MM.1S (cell line): ENCODE data around the gene UCP3.
"Not testable (repeated sequence)": the region's sequence is repeated elsewhere in the genome, so short reads cannot be mapped to it uniquely, and the experiment has no call there.

ENCODE experiments used
- CTCF ChIP-seq: fragments of 300-600 bp; sonication (generic); IDR thresholded peaks from 2 replicates; pipeline ENCODE4 v1.5.1; 2016; ENCODE audit warnings: antibody characterized with exemption, low read length, mixed read lengths
- EZH2 ChIP-seq: fragments of 300-600 bp; sonication (generic); optimal IDR thresholded peaks from 2 replicates; pipeline ENCODE3; 2017; ENCODE audit warnings: low read depth, mild to moderate bottlenecking, antibody characterized with exemption, low read length, mixed read lengths

DNA sequence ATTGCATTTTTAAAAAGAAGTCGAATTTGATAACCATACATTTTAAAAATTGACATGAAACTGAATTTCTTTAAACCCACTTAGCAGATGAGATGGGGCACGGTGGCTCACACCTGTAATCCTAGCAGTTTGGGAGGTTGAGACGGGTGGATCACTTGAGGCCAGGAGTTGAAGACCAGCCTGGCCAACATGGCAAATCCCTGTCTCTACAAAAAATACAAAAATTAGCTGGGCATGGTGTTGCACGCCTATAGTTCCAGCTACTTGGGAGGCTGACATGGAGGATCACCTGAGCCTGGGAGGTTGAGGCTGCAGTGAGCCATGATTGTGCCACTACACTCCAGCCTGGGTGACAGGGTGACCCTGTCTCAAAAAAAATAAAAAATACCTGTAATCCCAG lies 23.2 kb downstream of the UCP3 start:
- TF ChIP-seq CTCF, EZH2: not testable (repeated sequence)
